Measurements from ENCODE around the gene TK2. TPM values are rescaled to one million over a fixed set of nuclear protein-coding genes. Genes with fewer than 3 reads are reported as not detected.
"Not testable (repeated sequence)": the region's sequence is repeated elsewhere in the genome, so short reads cannot be mapped to it uniquely, and the experiment has no call there.

The TK2 gene
- total RNA-seq, 1 donor from 2014 or later, result 24.0 TPM

GRCh38 chr16:66519482-66520373 lies 30.2 kb downstream of the TK2 start:
- DNase-seq, result no peak

GRCh38 chr16:66517586-66518263 lies 32.2 kb downstream of the TK2 start:
- DNase-seq, result no peak

- DNase-seq, result peak; percentile 92
Measured at GRCh38 chr16:66516808-66517585, 32.9 kb downstream of the TK2 start.

GRCh38 chr16:66516509-66516807 lies 33.5 kb downstream of the TK2 start:
- DNase-seq, result no peak

GRCh38 chr16:66515596-66516508 lies 34.1 kb downstream of the TK2 start:
- DNase-seq, result no peak

- not testable (repeated sequence) for DNase-seq
Measured at GRCh38 chr16:66514980-66515595, 34.8 kb downstream of the TK2 start.

- DNase-seq, result not testable (repeated sequence)
Measured at GRCh38 chr16:66514391-66514790, 35.5 kb downstream of the TK2 start.

GRCh38 chr16:66513111-66513723 lies 36.7 kb downstream of the TK2 start:
- no peak for DNase-seq

GRCh38 chr16:66512272-66513110 lies 37.4 kb downstream of the TK2 start:
- DNase-seq, result no peak

GRCh38 chr16:66511602-66512271 lies 38.2 kb downstream of the TK2 start:
- no peak for DNase-seq

- DNase-seq, result no peak
Measured at GRCh38 chr16:66510711-66511601, 39.0 kb downstream of the TK2 start.

- DNase-seq, result no peak
Measured at GRCh38 chr16:66510298-66510697, 39.6 kb downstream of the TK2 start.

GRCh38 chr16:66509576-66509975 lies 40.3 kb downstream of the TK2 start:
- DNase-seq, result no peak

- no peak for DNase-seq
Measured at GRCh38 chr16:66508914-66509496, 40.9 kb downstream of the TK2 start.

GRCh38 chr16:66508248-66508913 lies 41.5 kb downstream of the TK2 start:
- DNase-seq, result no peak

GRCh38 chr16:66507731-66508239 lies 42.1 kb downstream of the TK2 start:
- no peak for DNase-seq

GRCh38 chr16:66503612-66504011 lies 46.3 kb downstream of the TK2 start:
- no peak for DNase-seq

Measured in tongue (tissue), 2 donors.